GM13977 (cell line): ENCODE data around the gene SAPCD2.

Source experiments
- DNase-seq: peaks from one replicate; pipeline ENCODE4 v3.0.0; 2012; ENCODE audit warnings: low spot score
- CTCF ChIP-seq: IDR thresholded peaks from 2 replicates; pipeline ENCODE4 v1.5.1; 2012; ENCODE audit warnings: mild to moderate bottlenecking, control low read depth; ENCODE audit not compliant: insufficient read depth; ENCODE audit errors: extremely low read depth, missing control alignments
- in situ Hi-C: fragments of 300-500 bp; cut with MboI; formaldehyde crosslinking; loops from one replicate; pipeline ENCODE4 v1.12.0; 2022; ENCODE audit warnings: low sequenced_read_pairs, low pct_unique_long_range_greater_than_20kb, mixed read lengths, inconsistent platforms; ENCODE audit not compliant: unreplicated experiment

SAPCD2 gene

DNA sequence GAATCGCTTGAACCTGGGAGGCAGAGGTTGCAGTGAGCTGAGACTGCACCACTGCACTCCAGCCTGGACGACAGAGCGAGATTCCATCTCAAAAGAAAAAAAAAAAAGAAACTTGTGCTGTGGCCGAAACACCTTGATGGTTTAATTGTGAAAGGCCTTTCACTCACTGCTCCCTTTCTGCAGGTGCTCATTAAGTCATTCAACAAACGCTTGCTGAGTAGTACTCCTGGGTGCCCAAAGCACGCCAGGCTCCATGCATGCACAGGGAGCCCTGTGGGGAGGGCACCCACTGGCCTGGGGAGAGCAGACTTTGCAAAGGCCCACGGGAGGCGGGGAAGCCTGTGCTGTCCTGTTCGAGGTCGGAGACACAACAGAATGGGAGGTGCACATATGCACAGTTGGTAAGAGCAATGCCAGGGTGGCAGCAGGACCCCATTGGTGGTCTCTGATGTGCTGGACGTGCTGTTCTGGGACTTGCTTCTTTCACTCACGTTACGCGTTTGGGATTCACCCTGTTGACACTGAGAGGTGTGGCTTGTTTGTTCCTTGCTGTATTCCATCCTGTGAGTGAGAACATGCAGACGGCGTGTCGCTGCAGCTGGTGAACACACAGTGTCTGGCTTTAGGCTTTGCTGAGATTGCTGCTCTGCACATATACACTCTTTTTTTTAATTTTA, 13.5 kb downstream of the SAPCD2 start:
- DNase-seq: no peak
- in situ Hi-C loops: no loop called here
- no peak for TF ChIP-seq CTCF

- in situ Hi-C loops: no loop called here
- no peak for DNase-seq
Observed at GRCh38 chr9:137055385-137056364, 14.7 kb downstream of the SAPCD2 start.

GRCh38 chr9:137054932-137055384, 15.4 kb downstream of the SAPCD2 start:
- in situ Hi-C loops: no loop called here
- no peak for DNase-seq
- TF ChIP-seq CTCF: no peak

More at GRCh38 chr9:137055385-137056364, 14.7 kb downstream of the SAPCD2 start:
- TF ChIP-seq CTCF: no peak

- TF ChIP-seq CTCF: no peak
- DNase-seq: peak; percentile 81
Observed at GRCh38 chr9:137053944-137054931, 16.1 kb downstream of the SAPCD2 start, which contains the start of gene ENTPD2. Gene ENTPD2 (minus strand): TSS chr9:137054061. CDS start chr9:137053997, 64 bp downstream.

GRCh38 chr9:137052998-137053943, 17.1 kb downstream of the SAPCD2 start:
- in situ Hi-C loops: no loop called here
- TF ChIP-seq CTCF: no peak
- DNase-seq: no peak

More at GRCh38 chr9:137053944-137054931, 16.1 kb downstream of the SAPCD2 start, which contains the start of gene ENTPD2:
- in situ Hi-C loops: no loop called here
